ENCODE data around the gene EFHD2.

Gene EFHD2

DNA sequence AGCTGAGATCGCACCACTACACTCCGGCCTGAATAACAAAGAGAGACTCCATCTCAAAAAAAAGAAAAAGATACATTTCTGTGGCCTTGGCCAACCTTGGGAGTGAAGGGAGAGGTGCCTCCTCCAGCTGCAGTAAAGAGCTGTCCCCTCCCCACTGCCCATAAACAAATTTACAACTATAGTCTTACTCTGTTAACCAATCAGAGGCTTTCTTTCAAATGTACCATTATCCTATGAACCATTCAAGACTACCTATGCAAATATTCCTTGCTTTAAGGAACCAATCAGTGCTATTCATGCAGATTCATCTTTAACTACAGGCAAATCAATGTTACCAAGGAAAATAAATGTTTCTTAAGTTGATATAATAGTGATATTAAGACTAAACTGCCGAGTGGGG is 67.2 kb downstream of the EFHD2 start:
- DNase-seq (ENCODE audit: low read depth): no peak
- TF ChIP-seq, protein P1, sequence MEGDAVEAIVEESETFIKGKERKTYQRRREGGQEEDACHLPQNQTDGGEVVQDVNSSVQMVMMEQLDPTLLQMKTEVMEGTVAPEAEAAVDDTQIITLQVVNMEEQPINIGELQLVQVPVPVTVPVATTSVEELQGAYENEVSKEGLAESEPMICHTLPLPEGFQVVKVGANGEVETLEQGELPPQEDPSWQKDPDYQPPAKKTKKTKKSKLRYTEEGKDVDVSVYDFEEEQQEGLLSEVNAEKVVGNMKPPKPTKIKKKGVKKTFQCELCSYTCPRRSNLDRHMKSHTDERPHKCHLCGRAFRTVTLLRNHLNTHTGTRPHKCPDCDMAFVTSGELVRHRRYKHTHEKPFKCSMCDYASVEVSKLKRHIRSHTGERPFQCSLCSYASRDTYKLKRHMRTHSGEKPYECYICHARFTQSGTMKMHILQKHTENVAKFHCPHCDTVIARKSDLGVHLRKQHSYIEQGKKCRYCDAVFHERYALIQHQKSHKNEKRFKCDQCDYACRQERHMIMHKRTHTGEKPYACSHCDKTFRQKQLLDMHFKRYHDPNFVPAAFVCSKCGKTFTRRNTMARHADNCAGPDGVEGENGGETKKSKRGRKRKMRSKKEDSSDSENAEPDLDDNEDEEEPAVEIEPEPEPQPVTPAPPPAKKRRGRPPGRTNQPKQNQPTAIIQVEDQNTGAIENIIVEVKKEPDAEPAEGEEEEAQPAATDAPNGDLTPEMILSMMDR (IDR thresholded peaks at IDR 0.05; ENCODE audit: insufficient read depth, low read depth, low read length, missing control alignments): no peak
- H3K4me3 ChIP-seq (ENCODE audit: low read length): no peak overlapping the region

DNA sequence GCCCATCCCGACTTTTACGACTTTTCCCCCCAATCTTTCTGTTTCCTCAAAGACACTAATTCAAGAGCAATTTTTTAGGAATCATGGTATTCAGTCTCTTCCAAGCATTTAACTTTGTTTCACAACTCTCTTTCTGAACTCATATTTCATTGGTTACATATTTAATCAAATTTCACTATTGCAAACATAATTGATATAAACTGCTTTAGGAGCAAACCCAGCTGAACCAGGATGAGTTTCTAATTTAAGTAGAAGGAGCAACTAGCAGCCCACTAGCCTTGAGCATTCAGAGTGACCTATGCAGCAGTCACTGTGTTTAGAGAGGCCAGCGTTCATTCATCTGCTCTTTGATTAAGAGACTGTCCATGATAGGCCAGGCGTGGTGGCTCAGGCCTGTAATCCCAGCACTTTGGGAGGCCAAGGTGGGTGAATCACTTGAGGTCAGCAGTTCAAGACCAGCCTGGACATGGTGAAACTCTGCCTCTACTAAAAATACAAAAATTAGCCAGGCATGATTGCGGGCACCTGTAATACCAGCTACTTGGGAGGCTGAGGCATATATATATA is 68.0 kb downstream of the EFHD2 start:
- DNase-seq (ENCODE audit: low read depth): no peak
- no peak overlapping the region for H3K4me3 ChIP-seq (ENCODE audit: low read length)
- TF ChIP-seq, protein P1 (IDR thresholded peaks at IDR 0.05; ENCODE audit: insufficient read depth, low read depth, low read length, missing control alignments): no peak

Data from epithelial cell of esophagus (primary cell).